ENCODE measurements around the gene EPB41L2.

DNA sequence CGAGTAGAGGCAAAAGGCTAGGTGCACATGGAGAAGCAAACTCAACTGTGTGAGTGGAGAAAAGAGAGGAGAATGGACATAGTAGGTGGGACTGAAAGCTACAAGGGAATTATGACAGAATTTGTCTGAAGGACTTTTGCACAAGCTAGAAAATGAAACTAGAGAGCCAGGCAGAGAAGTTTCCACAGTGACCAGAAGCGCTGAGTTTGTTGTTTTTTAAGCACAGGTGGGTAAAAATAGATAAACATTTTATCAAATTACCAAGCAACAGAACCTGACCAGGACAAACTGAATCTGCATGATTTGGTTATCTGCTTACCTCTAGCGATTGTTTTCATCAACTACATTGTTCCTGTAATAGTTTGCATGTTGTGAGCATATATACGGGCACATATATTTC lies 197.3 kb downstream of the EPB41L2 start:
- TF ChIP-seq, protein P1, sequence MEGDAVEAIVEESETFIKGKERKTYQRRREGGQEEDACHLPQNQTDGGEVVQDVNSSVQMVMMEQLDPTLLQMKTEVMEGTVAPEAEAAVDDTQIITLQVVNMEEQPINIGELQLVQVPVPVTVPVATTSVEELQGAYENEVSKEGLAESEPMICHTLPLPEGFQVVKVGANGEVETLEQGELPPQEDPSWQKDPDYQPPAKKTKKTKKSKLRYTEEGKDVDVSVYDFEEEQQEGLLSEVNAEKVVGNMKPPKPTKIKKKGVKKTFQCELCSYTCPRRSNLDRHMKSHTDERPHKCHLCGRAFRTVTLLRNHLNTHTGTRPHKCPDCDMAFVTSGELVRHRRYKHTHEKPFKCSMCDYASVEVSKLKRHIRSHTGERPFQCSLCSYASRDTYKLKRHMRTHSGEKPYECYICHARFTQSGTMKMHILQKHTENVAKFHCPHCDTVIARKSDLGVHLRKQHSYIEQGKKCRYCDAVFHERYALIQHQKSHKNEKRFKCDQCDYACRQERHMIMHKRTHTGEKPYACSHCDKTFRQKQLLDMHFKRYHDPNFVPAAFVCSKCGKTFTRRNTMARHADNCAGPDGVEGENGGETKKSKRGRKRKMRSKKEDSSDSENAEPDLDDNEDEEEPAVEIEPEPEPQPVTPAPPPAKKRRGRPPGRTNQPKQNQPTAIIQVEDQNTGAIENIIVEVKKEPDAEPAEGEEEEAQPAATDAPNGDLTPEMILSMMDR (IDR thresholded peaks at IDR 0.05; ENCODE audit: insufficient read depth, low read depth, low read length) = no peak
- TF ChIP-seq EZH2 (IDR thresholded peaks at IDR 0.05; ENCODE audit: insufficient read depth, low read length) = no peak
